SU-DHL-6 (cell line): ENCODE data around the gene HIP1R.

ENCODE experiments used
- EZH2phosphoT487 ChIP-seq: fragments of 200-600 bp; sonication (generic), shearing (Covaris generic); conservative IDR thresholded peaks from 2 replicates; pipeline ENCODE4 v1.6.1; 2018; ENCODE audit warnings: mild to moderate bottlenecking, antibody characterized with exemption, low read length, moderate library complexity, mixed read lengths
- TF ChIP-seq, protein P1 (sequence below): fragments of 200-600 bp; sonication (generic); IDR thresholded peaks from one replicate; pipeline ENCODE4 v1.5.1; 2017; ENCODE audit warnings: antibody characterized with exemption, mild to moderate bottlenecking, low read length, moderate library complexity; ENCODE audit not compliant: insufficient read depth, poor library complexity, severe bottlenecking

GRCh38 chr12:122862110-122862634 lies 26.9 kb downstream of the HIP1R start:
- TF ChIP-seq, protein P1, sequence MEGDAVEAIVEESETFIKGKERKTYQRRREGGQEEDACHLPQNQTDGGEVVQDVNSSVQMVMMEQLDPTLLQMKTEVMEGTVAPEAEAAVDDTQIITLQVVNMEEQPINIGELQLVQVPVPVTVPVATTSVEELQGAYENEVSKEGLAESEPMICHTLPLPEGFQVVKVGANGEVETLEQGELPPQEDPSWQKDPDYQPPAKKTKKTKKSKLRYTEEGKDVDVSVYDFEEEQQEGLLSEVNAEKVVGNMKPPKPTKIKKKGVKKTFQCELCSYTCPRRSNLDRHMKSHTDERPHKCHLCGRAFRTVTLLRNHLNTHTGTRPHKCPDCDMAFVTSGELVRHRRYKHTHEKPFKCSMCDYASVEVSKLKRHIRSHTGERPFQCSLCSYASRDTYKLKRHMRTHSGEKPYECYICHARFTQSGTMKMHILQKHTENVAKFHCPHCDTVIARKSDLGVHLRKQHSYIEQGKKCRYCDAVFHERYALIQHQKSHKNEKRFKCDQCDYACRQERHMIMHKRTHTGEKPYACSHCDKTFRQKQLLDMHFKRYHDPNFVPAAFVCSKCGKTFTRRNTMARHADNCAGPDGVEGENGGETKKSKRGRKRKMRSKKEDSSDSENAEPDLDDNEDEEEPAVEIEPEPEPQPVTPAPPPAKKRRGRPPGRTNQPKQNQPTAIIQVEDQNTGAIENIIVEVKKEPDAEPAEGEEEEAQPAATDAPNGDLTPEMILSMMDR: no peak
- TF ChIP-seq EZH2phosphoT487: no peak
